Urothelium cell line (cell line): ENCODE measurements around the gene MFSD6L.
"Not testable (repeated sequence)": the region's sequence is repeated elsewhere in the genome, so short reads cannot be mapped to it uniquely, and the experiment has no call there.

ENCODE experiments used
- DNase-seq: peaks from one replicate; pipeline ENCODE4 v3.0.0; 2011; ENCODE audit warnings: low spot score, mixed read lengths
- FAIRE-seq: peaks from 2 replicates; lab custom pipeline; 2011; peaks lifted over from hg19 to GRCh38; lab: Jason Lieb, UNC

The MFSD6L gene

DNA sequence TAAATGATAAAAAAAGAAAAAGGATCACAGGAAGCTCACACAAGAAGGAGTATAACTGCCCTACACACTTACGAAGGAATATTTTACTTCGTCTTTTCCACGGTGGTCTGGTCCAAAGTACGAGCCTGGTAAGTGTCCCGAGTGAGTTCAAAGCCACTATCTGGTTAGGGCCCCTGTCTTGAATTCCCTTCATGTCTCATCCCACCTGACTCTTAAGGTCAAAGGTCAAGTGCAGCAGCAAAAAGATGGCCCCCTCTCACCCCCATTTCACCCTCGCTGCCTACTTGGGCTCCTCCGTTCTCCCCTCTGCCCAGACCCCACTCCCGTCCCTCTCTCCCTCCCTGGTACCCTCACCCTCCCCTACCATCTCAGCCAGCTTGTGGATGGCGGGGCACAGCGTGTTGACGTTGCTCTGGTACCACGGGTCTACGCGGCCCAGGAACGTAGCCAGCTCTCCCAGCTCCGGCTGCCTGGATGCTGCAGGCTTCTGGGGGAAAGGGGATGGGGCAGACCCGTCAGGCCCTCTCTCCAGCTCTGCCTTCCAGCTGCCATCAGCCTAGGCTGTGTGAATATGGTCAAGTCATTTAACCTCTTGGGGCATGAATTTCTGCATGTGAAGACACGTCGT lies 27.8 kb upstream of the MFSD6L start:
- no peak for FAIRE-seq
- DNase-seq = no peak

DNA sequence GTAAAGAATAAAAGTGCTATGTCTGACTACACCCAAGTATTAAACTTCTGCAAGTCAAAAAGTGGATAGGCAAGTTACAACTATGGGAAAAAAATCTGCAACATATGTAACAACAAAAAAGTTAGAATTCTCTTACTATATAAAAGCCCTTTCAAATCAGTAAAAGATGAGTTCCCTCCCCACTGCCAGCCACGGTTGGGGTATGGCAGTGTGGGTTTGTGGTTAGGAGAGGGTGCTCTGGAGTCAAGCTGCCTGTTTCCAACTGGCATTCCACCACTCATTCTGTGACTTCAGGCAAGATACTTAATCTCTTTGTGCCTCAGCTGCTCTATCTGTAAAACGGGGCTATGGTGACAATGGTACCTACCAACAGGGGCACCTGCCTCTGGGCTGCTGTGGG lies 26.6 kb upstream of the MFSD6L start:
- FAIRE-seq (no peak), DNase-seq (no peak)

DNA sequence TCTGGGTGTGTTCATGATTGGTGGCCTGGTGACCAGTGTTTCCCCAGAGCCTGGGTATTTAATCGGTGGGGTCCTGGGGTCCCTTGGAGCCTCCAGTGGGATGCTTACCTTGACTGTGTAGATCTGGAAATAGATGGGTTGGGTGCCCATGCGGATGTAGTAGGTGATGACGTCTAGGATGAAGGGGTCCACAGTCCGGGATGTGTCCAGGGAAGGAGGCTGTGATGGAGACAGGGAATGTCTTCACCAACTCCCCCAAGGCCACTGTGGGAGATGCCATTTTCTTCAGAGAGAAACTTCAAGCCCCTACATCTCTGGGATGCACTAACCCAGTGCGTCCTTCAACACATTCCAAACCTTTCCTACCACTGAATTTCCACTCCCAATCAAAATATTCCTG lies 24.1 kb upstream of the MFSD6L start:
- no peak for FAIRE-seq

DNA sequence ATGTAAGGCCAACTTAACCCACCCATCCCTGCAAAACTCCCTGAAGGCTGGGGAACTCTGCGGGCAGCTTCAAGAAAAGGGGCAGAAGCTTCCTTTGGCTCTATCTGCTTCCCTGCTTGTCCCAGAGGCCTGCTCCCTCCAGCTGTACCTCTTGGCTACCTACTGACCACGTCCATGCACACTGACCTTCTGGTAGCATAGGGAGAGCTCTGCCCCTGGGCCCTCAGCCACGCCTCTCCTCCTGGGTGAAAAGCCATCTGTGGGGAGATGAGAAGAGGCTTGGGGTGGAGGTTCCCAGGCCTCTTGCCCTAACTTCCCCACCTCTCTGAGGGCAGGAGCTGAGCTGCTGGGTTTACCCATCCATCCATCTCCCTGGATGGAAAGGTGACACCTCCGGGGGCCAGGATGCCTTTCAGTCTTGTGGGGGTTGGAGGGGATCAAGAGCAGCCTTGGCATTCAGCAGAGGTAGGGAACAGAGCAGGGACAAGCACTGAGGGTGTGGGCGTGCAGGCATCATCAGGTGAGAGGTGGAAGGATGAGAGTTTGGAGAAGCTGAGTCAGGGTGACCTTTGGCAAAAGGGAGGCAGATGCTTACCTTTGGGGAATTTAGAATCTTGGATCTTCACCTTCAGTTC lies 23.4 kb upstream of the MFSD6L start:
- FAIRE-seq (no peak), DNase-seq (no peak)

More for the DNA sequence above, 24.1 kb upstream of the MFSD6L start:
- DNase-seq = no peak

DNA sequence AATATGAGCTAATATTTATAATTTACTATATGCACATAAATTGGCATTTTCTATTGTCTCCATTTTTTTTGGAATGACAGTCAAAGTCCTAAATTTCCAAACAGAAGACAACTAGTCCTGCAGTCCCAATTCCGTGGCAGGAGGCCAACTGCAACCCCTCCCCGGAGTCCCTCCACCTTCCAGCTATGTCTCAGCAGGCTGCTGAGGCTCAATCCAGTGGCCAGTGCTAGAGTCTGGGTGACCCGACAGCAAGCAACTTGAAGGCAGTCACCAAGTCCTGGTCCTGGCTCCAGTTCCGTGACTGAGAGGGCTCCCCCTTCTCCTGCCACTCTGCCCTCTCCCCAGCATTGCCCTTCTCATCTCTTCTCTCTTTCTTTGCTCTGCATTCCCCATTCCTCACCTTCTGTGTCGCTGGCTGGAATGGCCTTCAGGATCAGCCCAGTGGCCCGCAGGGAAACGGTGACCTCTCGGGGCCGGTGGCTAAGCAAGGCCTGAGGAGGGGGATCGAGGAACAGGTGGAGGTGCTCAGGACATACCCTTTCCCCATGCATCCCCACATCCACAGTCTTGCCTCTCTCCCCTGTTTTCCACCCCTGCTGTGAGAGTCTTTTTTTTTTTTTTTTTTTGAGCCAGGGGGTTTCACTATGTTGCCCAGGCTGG lies 22.4 kb upstream of the MFSD6L start:
- no peak for FAIRE-seq
- no peak for DNase-seq

DNA sequence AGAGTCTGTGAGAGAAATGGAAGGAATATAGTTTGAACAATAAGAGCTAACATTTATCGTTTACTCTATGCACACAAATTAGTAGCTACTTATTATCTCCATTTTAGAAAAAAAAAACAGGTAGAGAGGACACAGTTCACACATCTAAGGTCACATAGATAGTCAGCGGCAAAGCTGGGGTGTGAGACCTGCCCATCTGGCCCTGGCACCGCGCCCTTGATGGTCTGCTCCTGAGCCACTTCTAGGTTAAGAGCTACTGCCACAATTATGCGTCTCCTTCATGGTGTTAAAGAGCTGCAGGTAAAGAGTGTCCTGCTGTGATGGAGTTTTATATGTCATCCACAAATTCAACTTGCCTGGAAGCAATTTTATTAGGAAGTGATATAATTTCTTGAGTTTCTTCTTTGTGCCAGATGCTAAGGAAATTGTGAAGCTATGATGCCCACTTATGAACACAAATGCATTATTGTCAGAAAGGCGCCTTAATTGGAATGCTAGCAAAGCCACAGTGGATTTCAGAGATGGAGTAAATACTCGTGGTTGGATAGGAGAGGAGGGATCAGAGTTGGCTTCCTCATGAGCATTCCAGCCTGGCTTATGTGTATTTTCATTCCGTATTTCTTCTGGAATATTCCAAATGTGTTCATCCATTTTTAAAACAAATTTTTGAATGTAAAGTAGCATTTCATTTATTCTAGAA lies 21.3 kb upstream of the MFSD6L start:
- DNase-seq = no peak
- no peak for FAIRE-seq

DNA sequence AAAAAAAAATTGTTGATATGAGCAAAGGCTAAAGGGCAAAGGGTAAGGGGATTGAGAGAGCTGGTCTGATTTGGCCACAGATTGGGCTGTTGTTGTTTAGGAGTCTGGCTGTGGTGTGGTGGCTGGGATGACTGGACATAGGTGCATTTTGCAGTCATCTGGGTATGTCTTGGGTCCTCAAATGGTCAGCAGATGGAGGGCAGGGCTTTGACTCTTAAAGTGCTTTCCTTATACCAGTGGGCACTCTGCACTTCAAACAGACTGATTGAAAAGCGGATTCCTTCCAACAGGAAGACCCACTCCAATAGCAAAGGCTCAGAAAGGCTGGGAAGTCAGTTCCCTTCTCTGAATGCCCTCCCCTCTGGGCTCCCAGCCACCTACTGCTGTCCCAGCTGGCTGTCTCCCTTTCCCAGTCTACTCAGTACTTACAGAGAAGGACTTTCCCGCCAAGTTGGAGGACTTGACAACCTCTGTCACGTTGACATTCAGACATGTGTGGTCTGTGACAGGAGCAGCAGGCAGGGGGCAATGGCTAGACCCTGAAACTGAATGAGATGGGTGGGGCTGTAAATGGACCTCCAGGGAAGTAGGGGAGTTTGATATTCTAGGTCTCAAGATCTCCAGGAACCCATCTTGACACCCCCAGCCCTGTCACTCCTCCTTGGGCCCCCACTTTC lies 19.6 kb upstream of the MFSD6L start:
- no peak for FAIRE-seq
- no peak for DNase-seq

DNA sequence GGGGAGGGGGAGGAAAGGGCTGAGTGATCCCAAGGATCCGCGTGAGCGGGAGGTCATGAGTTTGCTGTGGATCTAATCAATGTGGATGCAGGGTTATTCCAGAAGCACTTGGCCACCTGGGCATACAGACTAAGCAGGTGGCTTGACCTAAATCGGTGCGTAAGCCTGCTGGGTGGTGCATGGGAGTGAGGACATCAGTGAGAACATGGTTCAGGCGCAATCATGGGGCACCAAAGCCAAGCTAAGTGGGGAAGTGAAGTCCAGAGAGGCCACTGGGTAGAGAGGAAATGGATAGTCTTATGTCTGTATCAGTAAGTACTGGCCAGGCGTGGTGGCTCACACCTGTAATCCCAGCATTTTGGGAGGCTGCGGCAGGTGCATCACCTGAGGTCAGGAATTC lies 18.9 kb upstream of the MFSD6L start:
- no peak for DNase-seq
- no peak for FAIRE-seq

DNA sequence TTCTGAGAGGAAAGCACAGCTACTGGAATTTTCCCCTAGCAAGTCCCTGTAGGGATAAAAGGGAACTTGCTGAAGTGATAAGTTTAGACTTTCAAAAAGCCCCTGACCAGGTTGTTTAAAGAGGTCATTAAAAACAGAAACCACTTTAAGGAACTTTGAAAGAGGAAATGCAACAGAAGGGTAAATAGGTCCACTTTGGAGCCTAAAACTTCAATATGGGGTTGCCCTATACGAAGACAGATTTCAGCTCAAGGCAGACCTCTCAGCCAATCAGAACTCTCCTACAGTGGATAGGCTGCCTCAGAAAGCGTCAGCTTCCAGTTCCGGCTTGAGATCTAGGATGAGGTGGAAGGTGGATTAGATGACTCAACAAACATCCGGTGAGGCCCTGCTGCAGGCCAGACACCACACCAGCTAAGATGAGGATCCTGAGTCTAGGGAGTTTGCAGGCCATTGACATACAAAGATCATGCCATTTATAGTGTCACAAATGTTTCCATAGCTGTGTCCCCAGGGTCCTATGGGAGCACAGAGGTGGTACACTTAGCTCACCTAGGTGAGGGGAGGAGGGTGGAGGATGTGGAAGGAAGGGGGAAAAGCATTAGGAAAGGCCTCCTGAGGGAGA lies 7.9 kb upstream of the MFSD6L start:
- FAIRE-seq = no peak
- peak; percentile 45 for DNase-seq

DNA sequence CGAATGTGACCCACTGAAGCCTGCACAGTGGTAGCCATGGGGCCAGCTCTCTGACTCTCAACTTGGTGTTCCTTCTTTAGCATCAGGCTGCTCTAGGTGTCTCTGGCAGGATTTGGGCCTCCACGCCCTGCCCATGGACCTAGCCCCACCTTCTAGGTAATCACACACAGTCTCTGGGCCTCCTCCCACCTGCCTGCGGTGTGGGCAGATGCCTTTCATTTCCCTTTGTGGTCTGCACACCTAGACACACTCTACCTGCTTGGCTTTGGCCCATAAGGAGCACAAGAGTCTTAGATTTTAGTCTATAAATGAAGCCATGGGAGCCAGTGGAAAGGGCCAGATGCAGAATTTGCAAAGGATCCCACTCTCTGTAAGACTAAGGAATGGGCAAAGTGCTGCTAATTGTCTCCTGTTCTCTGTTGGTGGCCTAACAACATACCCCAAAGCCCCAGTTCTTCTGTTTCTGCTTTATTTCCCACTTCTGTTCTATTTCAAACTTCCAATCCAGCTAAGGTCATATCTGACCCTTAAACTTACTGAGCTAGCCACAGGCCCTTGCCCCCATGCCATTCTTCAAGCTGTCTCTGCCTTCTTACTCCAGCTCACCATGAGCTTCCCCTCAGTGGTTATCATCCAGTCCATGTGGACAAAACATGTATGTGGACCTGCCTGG lies 7.2 kb upstream of the MFSD6L start:
- FAIRE-seq = no peak
- DNase-seq = no peak

DNA sequence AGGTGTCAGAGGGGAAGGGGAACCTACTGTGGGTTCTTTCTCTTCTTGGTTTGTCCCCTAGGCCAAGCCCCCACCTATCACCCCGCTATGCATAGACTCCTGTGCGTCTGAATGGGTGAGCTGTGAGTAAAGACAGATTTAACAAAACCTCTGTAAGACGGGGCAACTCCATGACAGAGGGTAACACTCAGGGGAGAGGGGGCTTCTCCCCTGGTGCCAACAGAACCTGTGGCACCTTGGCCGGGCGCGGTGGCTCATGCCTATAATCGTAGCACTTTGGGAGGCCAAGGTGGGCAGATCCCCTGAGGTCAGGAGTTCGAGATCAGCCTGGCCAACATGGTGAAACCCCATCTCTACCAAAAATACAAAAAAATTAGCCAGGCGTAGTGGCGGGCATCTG lies 6.2 kb upstream of the MFSD6L start:
- not testable (repeated sequence) for DNase-seq, FAIRE-seq

DNA sequence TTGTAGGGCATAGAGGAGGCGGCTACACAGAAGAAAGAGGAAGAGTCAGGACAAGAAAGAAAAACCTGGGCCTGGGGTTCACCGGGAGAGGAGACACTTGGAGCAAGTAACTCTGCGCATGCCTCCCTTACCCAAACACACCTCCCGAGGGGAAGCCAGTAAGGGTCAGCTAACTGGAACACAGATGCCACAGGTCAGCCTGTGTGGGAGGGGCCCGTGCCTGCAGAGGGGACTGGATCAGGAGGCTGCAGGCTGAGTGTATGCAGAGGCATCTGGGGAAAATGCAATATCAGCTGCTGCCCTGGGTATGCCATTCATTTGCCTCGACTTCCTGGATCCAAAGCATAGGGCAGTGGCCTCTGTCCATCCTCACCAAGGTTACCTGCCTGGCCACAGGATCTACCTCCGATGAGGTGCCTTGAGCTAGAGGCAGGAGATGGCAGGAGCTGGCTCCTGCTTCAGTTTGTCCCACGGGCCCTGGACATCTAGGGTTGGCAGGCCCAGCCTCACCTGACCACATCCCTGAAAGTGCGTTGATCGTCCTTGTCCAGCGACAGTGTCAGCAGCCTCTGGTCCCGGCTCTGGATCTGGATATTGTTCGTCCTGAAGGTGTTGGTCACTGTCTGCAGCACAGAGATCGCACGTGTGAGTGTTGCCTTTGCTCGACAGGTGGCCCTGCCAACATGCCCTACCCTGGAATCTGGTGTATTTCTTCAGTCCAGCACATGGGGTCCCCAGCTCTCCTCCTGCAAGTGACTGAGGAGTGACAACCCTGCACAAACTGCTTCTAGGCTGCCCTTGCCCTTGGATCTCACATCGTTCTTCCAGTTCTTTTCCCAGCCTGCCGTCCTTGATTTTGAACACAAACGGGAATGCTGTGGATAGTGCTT lies 4.6 kb upstream of the MFSD6L start:
- DNase-seq (no peak), FAIRE-seq (no peak)

DNA sequence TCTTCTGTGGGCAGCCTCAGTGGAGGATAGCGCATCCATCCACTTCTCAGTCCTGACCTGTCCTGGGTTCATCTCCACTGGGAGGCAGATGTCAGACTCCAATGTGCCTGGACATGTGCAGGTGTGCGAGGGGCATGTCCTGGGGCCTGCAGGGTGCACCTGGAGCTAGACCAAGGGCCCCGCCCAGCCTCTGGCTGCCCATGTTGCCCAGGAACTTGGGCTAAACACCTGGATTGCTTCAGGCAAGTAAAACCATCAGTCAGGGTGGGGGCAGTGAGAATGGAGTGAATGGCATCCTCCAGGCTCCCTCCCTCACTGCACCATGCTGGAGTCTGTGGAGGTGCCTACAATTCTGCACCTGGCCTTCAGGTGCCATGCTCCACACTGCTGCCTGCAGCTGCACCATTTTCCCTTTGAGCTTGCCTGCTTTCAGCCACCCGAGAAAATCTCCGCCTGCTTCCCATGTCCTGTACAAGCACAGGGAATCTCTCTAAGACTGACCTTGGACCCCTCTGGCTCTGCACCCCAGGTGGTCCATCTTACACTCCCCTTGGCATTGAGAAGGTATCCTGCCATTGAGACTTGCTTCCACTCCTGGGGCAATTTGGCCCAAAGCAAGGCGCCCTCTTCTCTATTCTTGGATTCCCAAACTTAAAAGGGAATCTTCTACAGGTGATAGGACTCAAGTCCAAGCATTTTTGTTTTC lies 2.1 kb upstream of the MFSD6L start:
- no peak for FAIRE-seq

DNA sequence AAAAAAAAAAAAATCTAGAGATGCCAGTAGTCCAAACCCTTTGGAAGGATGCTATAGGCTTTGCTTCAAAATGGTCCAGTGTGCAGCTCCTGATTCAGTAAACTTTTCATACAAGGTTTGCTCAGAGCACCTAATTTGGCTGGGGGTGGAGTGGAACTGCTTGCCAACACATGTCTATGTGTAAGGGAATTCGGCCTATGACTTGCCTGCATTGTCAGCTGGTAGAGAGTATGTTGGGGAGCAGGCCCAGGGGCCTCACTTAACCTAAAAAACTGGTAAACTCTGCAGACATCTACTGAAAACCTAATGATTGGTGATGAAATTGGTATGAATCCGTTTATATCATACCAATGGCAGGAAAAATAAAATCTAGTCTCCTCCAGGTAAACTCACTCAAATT lies 1.5 kb upstream of the MFSD6L start:
- no peak for FAIRE-seq
- no peak for DNase-seq

More for the DNA sequence above, 2.1 kb upstream of the MFSD6L start:
- DNase-seq = no peak

DNA sequence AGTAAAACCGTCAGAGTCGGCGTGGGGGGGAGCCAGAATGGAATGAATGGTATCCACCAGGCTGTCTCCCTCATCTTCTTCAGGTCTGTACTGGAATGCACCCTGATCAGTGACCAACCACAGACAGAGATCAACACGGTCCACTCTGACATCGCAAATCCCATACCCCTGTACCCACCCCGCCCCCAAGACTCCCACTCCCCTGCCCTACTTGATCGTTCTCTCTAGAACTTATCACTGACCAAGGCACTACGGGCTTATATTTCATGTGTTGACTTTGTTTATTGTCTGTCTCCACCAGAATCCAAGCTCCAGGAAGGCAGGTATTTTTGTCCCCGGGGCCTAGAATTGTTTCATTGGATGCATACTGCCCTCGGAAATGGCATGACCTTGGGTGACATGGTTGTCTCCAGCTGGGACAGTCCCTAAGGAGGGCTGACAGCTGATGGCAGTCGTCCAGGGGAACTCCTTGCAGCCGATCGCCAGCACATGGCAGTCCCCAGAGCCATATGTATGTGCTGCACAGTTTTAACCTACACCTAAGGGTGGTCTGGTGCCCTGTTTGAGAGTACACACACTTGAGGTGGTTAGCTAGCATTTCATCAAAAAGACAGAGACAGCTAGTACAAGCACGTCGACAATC lies 526 bp upstream of the MFSD6L start:
- DNase-seq (no peak), FAIRE-seq (no peak)

DNA sequence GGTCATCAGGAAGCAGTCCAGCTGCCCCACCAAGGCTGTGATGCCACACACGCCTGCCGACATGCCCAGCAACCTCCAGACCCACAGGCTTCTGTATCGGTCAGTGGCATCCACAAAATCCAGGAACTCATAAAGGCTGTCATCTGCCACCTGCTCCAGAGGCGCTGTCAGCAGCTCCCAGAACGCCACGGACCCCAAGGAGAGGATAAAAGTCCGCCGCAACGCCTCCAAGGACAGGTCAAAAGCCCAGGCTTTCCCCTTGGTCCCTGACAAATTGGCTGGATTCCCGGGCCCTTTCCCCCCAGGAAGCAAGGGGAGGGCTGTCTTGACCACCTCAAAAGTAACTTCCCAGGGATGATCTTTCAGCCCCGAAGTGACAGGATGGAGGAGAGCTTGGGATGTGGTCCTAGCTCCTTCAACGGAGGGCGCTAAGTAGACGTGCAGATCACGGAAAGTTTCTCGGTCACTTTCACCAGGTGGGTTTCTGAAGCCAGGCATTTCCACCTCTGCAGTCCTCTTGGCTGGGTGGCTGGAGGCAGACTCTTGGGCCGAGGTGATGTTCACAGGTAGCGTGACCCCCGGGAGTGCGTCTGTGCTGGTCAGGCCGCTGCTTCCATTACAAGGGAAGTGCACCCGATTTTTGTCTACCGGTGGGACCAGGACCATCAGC lies 854 bp downstream of the MFSD6L start:
- no peak for FAIRE-seq
- DNase-seq = no peak

DNA sequence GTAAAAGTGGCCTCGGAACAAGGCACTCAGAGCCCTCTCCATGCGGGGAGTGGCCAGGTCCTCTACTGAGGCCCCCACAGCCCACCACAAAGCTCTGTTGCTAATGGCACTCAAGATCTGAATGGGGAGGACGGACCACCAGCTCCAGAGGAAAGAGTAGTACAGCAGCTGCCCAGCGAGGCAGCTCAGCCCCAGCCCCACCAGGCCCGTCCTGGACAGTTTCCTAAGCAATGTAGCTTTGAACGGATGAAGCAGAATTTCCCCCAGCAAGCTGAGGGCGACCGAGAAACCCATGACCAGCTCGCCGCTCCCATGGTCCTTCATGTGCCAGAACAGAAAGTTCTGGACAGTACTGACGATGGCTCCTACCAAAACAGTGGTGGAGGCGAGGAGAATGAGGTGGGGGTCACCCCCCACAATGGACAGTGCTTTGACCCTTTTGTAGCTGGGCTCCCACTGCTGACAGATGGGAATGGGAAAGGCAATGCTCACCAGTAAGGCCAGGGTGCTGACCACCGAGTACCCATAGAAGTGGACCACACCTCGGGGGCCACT lies 1.5 kb downstream of the MFSD6L start:
- DNase-seq = no peak

More for the DNA sequence above, 1.5 kb downstream of the MFSD6L start:
- no peak for FAIRE-seq
